Measurements from ENCODE around the gene CNTLN.

- TF ChIP-seq POLR2A (IDR thresholded peaks at IDR 0.05; ENCODE audit: low read length) (no peak), GATA1 (IDR thresholded peaks at IDR 0.05; ENCODE audit: low read depth, low read length) (no peak)
These were observed 385.6 kb downstream of the CNTLN start for GRCh38 chr9:17520268-17521064.
